GM21528 (cell line): ENCODE results near the gene NMT1.
A peak's percentile ranks its signal among the peaks of the same experiment; 100 is the strongest.

Experiments used
- ATAC-seq: cut with Tn5 transposase; IDR thresholded peaks from one replicate; pipeline ENCODE4 v1.9.1; 2021; ENCODE audit warnings: mild to moderate bottlenecking, moderate library complexity; ENCODE audit not compliant: unreplicated experiment, low FRiP score

Gene NMT1

GRCh38 chr17:45131616-45132319, 70.7 kb downstream of the NMT1 start:
- ATAC-seq = no peak

DNA sequence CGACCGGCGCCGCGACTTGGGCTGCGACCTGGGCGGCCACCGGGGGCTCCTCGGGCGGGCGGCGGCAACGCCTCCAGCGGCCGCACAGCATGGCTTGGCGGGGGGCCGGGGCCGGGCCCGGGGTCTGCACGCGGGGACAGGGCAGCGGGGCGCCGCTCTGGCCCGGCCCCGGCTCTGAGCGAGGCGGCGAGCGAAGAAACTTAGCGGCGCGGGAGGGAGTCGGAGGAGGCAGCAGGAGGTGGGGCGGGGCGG, 71.1 kb downstream of the NMT1 start, which contains the start of gene PLCD3:
PLCD3 (minus strand) TSS at position 196 of the 252 bp plus-strand sequence; CDS start at position 91, 105 bp downstream.
- no peak for ATAC-seq

- ATAC-seq = no peak
Observed at GRCh38 chr17:45132572-45133463, 71.7 kb downstream of the NMT1 start.

GRCh38 chr17:45135192-45135977, 74.3 kb downstream of the NMT1 start, which contains the start of gene ACBD4:
TSS of gene ACBD4 (plus strand) at chr17:45135687. CDS start at chr17:45136145, 458 bp downstream.
- ATAC-seq = peak; percentile 67

- no peak for ATAC-seq
Observed at GRCh38 chr17:45135978-45136791, 75.1 kb downstream of the NMT1 start.

- ATAC-seq = no peak
Observed at GRCh38 chr17:45136846-45137560, 75.9 kb downstream of the NMT1 start.

DNA sequence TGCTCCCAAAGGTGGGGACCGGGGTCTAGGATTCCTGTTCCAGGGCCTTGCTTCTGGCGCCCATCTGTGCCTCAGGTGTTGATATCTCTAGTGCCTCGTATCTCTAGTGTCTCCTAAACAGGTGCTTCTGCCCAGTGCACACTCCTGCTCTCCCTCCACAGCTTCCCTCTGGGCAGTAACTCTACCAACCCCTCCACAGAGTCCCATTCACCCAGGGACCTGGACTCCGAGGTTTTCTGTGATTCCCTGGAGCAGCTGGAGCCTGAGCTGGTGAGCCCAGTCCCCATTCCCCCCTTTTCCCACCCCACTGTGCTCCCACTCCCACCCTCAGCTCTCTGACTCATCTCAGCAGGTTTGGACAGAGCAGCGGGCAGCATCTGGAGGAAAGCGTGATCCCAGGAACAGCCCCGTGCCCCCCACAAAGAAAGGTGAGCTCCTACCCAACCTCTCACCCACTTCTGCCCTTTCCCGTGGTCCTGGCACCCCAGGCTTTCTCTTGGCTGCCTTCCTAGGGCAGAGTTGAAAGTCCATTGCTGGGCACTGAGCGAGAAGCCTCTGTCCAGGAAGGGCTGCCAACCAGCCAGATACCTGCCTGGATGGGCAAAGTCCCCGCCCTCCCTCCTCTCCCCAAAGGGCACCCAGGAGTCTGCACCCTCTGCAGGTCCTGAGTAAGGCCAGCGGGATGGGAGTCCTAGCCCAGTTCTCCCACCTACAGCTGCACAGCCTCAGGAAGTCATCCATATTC, 76.6 kb downstream of the NMT1 start:
- no peak for ATAC-seq

- no peak for ATAC-seq
Observed at GRCh38 chr17:45138911-45139532, 77.9 kb downstream of the NMT1 start.

DNA sequence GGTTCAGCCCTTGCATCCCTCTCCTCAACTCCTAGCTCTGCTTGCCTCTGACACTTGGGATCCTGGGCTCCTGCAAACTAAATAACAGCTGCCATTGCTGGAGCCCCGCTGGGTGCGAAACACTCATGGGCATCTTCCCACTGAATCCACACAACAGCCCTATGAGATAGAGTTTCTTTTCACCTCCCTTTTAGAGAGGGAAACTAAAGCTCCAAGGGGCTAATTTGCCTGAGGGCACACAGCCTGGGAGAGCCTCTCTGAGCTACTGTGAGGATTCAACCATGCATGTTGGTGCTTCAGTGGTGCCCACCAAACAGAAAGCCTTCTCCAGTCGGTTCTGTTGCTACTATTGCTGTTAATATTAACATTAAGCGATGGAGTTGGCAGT, 78.4 kb downstream of the NMT1 start:
- ATAC-seq = no peak

- ATAC-seq = no peak
Observed at GRCh38 chr17:45143094-45143670, 82.1 kb downstream of the NMT1 start.

- ATAC-seq = no peak
Observed at GRCh38 chr17:45143767-45144198, 82.7 kb downstream of the NMT1 start.

DNA sequence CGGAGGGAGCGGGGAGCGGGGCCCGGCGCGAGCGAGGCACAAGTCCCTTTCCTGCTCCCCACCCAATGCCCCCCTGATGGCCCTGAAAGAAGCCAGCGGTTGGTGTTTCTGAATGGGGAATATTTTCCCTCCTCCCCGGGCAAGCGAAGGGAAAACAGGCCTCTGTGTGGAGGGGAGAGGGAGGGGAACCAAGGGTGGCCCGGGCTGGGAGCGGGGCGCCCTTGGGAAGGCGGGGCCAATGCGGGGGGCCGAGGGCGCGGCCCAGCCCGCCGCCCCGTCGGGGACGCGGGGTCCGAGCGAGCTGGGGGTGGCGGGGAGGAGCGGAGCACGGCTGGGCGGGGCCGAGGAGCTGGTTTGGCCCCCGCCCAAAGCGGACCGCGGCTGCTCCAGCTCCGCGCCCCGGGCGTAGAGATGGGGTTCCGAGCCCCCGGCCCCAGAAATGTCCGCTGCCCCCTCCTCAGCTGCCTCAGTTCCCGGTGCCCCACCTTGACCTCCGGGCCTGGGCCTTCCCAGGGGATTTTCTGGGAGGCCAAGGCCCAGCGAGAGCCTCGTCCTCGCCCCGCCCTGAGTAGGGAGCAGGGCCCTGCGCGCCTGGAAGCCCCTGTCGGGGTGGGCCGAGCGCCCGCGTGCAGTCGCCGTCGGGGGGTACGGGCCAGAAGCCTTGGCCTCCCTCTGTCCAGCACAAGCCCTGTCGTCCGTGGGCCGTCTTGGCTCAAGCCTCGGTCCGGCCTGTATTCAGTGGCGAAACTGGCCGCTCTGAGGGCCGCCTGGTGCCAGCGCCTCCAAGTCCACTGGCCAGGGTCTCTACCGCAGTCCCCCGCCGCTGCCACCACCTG, 83.3 kb downstream of the NMT1 start:
- ATAC-seq = no peak

DNA sequence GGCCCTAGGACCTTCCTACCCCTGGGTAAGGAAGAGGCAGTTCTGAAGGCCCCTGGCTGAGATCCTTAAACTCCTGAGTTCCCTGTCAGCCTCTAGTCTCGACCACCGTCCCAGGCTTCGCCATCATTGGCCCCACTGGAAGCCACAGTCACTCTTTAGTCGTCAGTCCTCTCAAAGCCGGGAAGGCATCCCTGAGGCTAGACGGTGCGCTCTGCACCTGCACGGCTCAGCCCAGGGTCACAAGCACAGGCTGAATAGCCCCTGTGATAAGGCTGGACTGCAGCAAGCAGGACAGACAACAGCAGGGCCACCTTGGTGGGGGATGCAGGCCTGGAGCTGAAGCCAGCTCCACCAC, 83.9 kb downstream of the NMT1 start:
- ATAC-seq = no peak

GRCh38 chr17:45146166-45146565, 85.0 kb downstream of the NMT1 start:
- no peak for ATAC-seq

- no peak for ATAC-seq
Observed at GRCh38 chr17:45146592-45146889, 85.4 kb downstream of the NMT1 start.

GRCh38 chr17:45146890-45147580, 85.9 kb downstream of the NMT1 start:
- ATAC-seq = no peak
